ENCODE results near the gene PIWIL1. TPM values are rescaled to one million over a fixed set of nuclear protein-coding genes. Genes with fewer than 3 reads are reported as not detected.

PIWIL1 gene
- total and polyA plus RNA-seq, 2 experiments from 2014 or later = not detected

DNA sequence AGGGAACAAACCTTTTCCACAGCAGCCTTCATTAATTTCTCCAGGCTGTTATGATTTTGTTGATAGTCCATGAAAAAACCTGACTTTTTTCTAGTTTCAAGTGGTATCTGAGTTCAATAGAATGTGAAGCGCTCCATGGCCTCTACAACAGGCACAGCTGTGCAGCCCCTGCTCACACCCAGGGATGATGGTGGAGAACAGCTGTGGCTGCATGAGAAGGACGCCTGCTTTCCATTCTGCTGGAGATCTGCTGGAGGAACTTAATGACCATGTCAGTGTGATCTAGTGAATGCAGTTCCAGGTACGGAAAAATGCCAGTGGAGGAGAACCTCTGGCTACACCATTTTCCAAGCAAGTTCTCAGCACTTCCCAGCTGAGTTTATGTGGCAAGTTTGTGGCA is 80.6 kb downstream of the PIWIL1 start:
- H3K9ac ChIP-seq = no peak overlapping the region
- no peak for DNase-seq

GRCh38 chr12:130419116-130419515 is 81.4 kb downstream of the PIWIL1 start:
- H3F3A ChIP-seq (ENCODE audit: insufficient read depth) = no peaks in the 10 kb centered on the region
- no peak overlapping the region for H3K27ac ChIP-seq
- H4K20me1 ChIP-seq (ENCODE audit: insufficient read depth) = no peaks in the 10 kb centered on the region
- in situ Hi-C loops (cut with MboI) = no loop called here
- no peak overlapping the region for H2AFZ ChIP-seq
- H3K79me2 ChIP-seq (ENCODE audit: insufficient read depth) = no peaks in the 10 kb centered on the region
- no peak overlapping the region for H3K4me2 ChIP-seq (ENCODE audit: unreplicated experiment)
- H3K9ac ChIP-seq = no peak overlapping the region
- H3K4me1 ChIP-seq (ENCODE audit: insufficient read depth) = no peaks in the 10 kb centered on the region
- no peak for DNase-seq
- TF ChIP-seq EZH2 (IDR thresholded peaks at IDR 0.05; ENCODE audit: insufficient read depth, poor library complexity, severe bottlenecking) (no peak), EZH2phosphoT487 (IDR thresholded peaks at IDR 0.05; ENCODE audit: insufficient read depth, low read depth) (no peak)
- H3K4me3 ChIP-seq = no peak overlapping the region
- no peaks in the 10 kb centered on the region for H3K9me2 ChIP-seq (ENCODE audit: insufficient read depth)
- H3K36me3 ChIP-seq (ENCODE audit: low read depth) = no peaks in the 10 kb centered on the region
- H3K9me3 ChIP-seq (ENCODE audit: low read depth) = no peaks in the 10 kb centered on the region
- H3K27me3 ChIP-seq (replicated peaks; ENCODE audit: insufficient read depth) = no peaks in the 10 kb centered on the region
- 24 to 27% methylated on average over 6 of the region's 6 CpGs for WGBS, 2 experiments (ENCODE audit: low coverage in 1 of 2, low lambda C conversion rate in 2 of 2, missing lambda C conversion rate in 2 of 2)

More for the DNA sequence above, 80.6 kb downstream of the PIWIL1 start:
- Histone ChIP-seq H3K4me1 (ENCODE audit: insufficient read depth) (no peaks in the 10 kb centered on the region), H3K36me3 (ENCODE audit: low read depth) (no peaks in the 10 kb centered on the region), H3K9me3 (ENCODE audit: low read depth) (no peaks in the 10 kb centered on the region), H3K27me3 (replicated peaks; ENCODE audit: insufficient read depth) (no peaks in the 10 kb centered on the region), H4K20me1 (ENCODE audit: insufficient read depth) (no peaks in the 10 kb centered on the region), H3K79me2 (ENCODE audit: insufficient read depth) (no peaks in the 10 kb centered on the region), H3K27ac (no peak overlapping the region), H3K9me2 (ENCODE audit: insufficient read depth) (no peaks in the 10 kb centered on the region), H3K4me2 (ENCODE audit: unreplicated experiment) (no peak overlapping the region), H3K4me3 (no peak overlapping the region), H2AFZ (no peak overlapping the region), H3F3A (ENCODE audit: insufficient read depth) (no peaks in the 10 kb centered on the region)
- in situ Hi-C loops (cut with MboI) = no loop called here
- no peak for TF ChIP-seq EZH2 (IDR thresholded peaks at IDR 0.05; ENCODE audit: insufficient read depth, poor library complexity, severe bottlenecking)
- TF ChIP-seq EZH2phosphoT487 (IDR thresholded peaks at IDR 0.05; ENCODE audit: insufficient read depth, low read depth) = no peak
- 32 to 39% methylated on average over 3 of the region's 3 CpGs for WGBS, 2 experiments (ENCODE audit: low coverage in 1 of 2, low lambda C conversion rate in 2 of 2, missing lambda C conversion rate in 2 of 2)

GRCh38 chr12:130420071-130420470 is 82.4 kb downstream of the PIWIL1 start:
- Histone ChIP-seq H3K9ac (no peak overlapping the region), H3K9me2 (ENCODE audit: insufficient read depth) (no peaks in the 10 kb centered on the region), H3K4me2 (ENCODE audit: unreplicated experiment) (no peak overlapping the region), H3K4me3 (no peak overlapping the region), H3K27me3 (replicated peaks; ENCODE audit: insufficient read depth) (no peaks in the 10 kb centered on the region), H4K20me1 (ENCODE audit: insufficient read depth) (no peaks in the 10 kb centered on the region), H3K79me2 (ENCODE audit: insufficient read depth) (no peaks in the 10 kb centered on the region), H2AFZ (no peak overlapping the region), H3K27ac (no peak overlapping the region), H3K36me3 (ENCODE audit: low read depth) (no peaks in the 10 kb centered on the region), H3K9me3 (ENCODE audit: low read depth) (no peaks in the 10 kb centered on the region), H3K4me1 (ENCODE audit: insufficient read depth) (no peaks in the 10 kb centered on the region), H3F3A (ENCODE audit: insufficient read depth) (no peaks in the 10 kb centered on the region)
- no peak for TF ChIP-seq EZH2phosphoT487 (IDR thresholded peaks at IDR 0.05; ENCODE audit: insufficient read depth, low read depth)
- TF ChIP-seq EZH2 (IDR thresholded peaks at IDR 0.05; ENCODE audit: insufficient read depth, poor library complexity, severe bottlenecking) = no peak
- DNase-seq = no peak
- in situ Hi-C loops (cut with MboI) = no loop called here
- WGBS, 2 experiments (ENCODE audit: low coverage in 1 of 2, low lambda C conversion rate in 2 of 2, missing lambda C conversion rate in 2 of 2) = 28 to 34% methylated on average over 4 of the region's 4 CpGs

GRCh38 chr12:130421896-130422295 is 84.2 kb downstream of the PIWIL1 start:
- H3K4me2 ChIP-seq (ENCODE audit: unreplicated experiment) = no peak overlapping the region
- no peaks in the 10 kb centered on the region for H3K9me3 ChIP-seq (ENCODE audit: low read depth)
- H3K9ac ChIP-seq = no peak overlapping the region
- TF ChIP-seq EZH2phosphoT487 (IDR thresholded peaks at IDR 0.05; ENCODE audit: insufficient read depth, low read depth) = no peak
- no peak for TF ChIP-seq EZH2 (IDR thresholded peaks at IDR 0.05; ENCODE audit: insufficient read depth, poor library complexity, severe bottlenecking)
- no peaks in the 10 kb centered on the region for H3K36me3 ChIP-seq (ENCODE audit: low read depth)
- H3F3A ChIP-seq (ENCODE audit: insufficient read depth) = no peaks in the 10 kb centered on the region
- no peak overlapping the region for H3K4me3 ChIP-seq
- H3K27ac ChIP-seq = no peak overlapping the region
- no peaks in the 10 kb centered on the region for H3K27me3 ChIP-seq (replicated peaks; ENCODE audit: insufficient read depth)
- H3K79me2 ChIP-seq (ENCODE audit: insufficient read depth) = no peaks in the 10 kb centered on the region
- no peaks in the 10 kb centered on the region for H3K4me1 ChIP-seq (ENCODE audit: insufficient read depth)
- 27 to 31% methylated on average over 6 of the region's 6 CpGs for WGBS, 2 experiments (ENCODE audit: low coverage in 1 of 2, low lambda C conversion rate in 2 of 2, missing lambda C conversion rate in 2 of 2)
- no peak for DNase-seq
- H4K20me1 ChIP-seq (ENCODE audit: insufficient read depth) = no peaks in the 10 kb centered on the region
- in situ Hi-C loops (cut with MboI) = no loop called here
- no peaks in the 10 kb centered on the region for H3K9me2 ChIP-seq (ENCODE audit: insufficient read depth)
- no peak overlapping the region for H2AFZ ChIP-seq

Other genes starting within 250 kb of the PIWIL1 start
- not detected in 2 replicates for gene FZD10, start 175.4 kb upstream of the PIWIL1 start, total RNA-seq (2014; rRNA removed; shearing (Covaris generic))
- not detected in 2 replicates for gene FZD10, start 175.4 kb upstream of the PIWIL1 start, polyA plus RNA-seq (2016; fragmentation: Nextera tagmentation; extraction: Ambion mirVana)

Data from GM23248 (cell line).